Measurements from ENCODE around the gene PPP2R5B.

PPP2R5B gene

DNA sequence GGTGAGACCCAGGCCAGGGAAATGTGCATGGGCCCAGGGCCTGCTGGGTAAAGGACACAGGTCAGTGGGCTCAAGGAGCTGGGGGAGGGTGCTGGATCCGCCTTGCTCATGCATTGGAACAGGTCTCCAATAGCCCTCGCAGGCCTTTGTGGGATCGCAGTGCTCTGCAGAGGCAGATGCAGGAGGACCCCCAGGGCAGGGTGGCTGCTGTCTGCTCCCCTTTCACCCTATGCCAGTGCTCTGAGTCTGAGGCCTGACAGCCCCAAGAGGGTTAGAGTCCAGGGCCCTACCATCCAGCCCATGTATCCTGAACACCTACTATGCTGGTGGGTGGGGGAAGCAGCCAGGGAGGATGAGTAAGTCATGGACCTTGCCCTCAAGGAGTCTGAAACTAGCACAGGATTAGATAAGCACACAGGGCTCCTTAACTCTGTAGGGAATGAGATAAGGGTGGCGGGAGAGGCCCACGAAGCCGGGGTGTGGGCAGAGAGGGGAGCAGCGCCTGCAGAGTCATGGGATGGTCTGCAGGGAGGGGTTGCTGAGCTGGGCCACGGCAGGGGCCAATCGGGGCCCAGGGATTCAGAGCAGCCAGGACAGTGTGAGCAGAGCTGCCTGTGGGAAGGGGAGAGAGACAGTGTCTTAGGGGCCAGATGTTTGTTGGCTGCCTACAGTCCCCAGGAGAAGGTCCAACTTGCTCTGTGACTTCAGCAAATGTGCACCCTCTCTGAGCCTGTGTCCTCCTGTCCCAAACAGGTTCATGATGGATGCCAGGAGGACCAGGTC is 35.6 kb upstream of the PPP2R5B start:
- DNase-seq (ENCODE audit: low read depth in 1 of 2, low spot score in 1 of 2) = no peak

DNA sequence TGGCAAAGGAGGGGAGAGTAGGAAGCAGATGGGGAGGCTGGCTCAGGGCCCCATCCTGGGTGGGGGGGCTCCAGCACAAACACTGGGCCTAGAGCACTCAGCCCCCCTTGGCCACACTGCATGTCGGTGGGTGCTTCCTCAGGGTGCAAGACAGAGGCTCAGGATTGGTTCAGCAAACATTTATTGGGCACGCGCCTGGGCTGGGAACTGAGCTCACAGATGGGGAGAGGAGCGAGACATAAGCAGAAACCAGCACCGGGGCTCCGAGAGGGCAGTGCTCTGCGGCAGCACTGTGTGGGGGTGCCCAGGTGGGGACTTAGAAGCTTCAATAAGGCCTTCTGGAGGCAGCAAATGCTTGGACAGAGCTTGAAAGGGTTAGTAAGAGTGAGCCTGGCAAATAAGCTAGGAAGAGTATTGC is 34.0 kb upstream of the PPP2R5B start:
- no peak for DNase-seq (ENCODE audit: low read depth in 1 of 2, low spot score in 1 of 2)

DNA sequence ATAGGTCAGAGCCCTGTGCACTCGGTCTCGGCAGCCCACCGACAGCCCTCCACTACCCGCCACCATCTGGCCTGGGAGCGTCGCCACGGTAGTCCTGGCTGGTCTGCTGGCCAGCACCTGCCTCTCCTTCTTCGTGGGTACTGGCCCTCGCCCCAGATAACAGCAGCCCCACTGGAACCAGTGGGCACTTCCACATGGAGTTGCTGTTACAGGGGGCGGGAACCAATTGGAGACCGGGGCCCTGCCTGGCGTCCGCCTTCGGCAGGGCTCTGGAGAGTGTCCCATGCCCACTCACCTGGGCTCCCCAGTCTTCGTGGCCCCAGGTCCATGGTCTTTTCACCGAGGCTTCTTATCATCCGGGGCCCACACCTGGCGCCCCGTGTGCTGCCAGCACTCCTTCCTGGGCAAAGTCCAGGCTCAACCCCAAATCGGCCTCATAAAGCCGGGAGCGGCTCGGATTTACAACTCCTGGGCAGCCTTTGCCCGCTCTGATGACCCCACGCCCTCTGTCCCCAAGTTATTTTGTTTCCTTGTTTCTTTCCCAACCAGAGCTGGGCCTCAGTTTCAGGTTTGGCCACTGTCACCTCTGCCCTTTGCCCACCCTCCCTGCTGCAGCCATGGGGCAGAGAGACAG is 33.2 kb upstream of the PPP2R5B start:
- DNase-seq (ENCODE audit: low read depth in 1 of 2, low spot score in 1 of 2) = no peak

DNA sequence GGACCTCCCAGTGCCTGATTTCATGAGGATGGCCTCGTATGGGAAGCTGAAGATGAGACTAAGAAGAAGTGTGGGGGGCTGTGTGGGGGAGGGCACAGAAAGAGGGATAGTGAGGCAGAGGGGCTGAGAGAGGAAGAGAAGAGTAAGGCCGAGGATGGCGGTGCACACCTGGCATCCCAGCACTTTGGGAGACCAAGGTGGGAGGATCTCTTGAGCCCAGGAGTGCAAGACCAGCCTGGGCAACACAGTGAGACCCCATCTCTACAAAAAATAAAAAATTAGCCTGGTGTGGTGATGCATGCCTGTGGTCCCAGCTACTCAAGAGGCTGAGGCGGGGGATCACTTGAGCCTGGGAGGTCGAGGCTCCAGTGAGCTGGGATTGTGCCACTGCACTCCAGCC is 32.6 kb upstream of the PPP2R5B start:
- no peak for DNase-seq (ENCODE audit: low read depth in 1 of 2, low spot score in 1 of 2)

DNA sequence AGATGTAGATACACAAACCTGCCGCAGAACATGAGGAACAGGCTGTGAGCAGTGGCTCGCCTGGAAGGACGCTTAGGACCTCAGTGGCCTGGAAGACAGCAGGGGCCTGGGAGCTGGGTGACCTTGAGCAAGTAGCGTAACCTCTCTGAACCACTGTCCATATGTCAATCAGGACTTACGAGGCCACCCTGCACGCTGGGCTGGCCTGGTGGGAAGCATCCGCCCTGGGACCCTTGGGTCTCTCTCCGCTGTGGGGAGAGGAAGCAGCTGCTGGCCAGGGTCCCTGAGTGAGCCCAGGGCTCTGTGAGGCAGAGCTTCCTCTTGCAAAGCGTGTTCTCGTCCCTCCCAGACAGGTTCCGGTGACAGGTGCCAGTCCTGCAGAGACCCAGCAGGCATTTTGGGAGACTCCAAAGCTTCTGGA is 32.1 kb upstream of the PPP2R5B start:
- no peak for DNase-seq (ENCODE audit: low read depth in 1 of 2, low spot score in 1 of 2)

DNA sequence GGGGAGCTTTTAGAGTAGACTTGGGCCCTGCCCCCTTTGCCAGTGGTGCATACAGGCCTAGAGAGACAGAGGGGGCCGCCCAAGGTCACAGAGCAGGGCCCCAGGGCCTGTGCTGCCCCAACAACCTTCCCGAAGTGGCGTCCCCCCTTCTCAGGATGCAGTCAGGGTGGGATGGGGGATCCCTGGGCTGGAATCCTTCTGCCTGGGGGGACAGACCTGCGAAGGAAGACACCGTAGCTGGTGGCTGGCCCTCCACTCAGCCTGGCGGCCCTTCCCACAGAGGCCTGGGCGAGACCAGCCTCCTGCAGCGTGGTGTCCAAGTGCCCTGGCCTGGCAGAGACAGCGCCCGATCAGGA is 31.7 kb upstream of the PPP2R5B start:
- DNase-seq (ENCODE audit: low read depth in 1 of 2, low spot score in 1 of 2) = no peak

DNA sequence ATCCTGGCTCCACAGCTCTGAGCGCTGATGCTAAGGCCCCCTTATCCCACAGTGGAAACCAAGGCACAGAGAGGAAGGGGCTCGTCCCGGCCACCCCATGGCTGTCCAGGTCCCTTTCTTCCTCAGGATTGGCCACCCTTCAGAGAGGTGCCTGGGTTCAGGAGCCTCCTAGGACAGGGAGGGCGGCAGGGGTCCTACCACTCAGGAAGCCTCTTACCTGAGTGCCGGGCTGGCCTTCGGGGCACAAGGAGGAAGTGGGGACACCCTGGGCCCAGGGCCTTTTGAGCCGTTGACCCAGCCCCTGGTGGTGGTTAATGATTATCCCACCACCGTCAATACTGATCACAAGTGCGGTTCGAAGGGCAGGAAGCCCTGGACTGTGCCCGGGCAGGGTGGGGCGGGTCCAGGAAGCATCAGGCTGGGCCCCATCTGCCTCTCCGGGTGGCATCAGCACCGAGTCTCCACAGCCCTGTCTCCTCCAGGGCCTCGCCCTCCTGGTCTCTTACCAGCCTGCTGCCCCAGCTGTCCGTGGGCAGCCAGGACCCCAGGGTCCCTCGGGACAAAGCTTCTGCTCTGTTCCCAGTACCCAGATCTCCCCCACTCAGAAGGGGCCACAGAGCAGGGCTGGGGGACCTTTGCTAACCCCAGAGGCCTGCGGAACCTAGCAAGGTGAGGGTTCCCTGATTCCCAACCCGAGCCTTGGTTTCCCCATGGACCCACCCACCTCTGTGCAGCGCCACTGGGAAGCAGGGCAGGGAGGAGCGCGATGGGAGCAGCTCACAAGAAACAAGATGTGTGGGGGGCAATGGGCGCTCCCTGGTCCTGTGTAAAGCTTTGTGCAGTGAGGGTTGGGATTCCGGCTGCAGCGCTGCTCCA is 31.1 kb upstream of the PPP2R5B start:
- no peak for DNase-seq (ENCODE audit: low read depth in 1 of 2, low spot score in 1 of 2)

DNA sequence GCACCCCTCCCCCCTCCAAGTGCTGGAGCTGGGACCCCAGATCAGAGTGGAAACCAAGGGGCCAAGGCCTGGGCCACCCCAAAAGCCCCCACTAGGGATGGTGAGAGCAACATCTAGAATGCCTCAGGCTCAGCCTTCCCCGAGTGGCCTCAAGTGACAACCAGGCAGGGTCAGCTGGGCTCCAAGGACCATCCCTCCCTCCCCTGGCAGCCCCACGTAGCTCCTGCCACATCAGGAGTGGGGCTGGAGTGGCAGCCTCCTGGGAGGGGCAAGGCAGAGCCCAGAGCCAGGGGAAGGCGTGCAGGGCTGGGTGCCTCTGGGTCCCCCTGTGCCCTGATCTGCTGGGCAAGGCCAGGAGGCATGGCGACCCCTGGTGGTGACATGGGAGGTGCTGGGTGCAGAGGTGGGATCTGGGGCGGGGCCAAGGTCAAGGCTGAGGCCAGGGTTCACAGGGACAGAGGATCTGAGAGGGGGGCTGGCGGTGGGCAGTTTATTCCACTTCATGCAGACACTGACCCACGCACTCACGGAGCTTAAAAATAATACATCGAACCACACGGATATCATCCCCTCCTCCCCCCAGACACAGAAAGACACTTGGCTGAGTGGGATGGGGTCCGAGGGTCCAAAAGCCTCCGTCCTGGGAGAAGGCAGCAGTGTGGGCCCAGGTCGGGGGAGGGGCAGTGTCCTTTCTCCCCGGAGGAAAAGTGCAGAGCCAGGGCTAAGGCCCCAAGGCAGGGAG is 30.2 kb upstream of the PPP2R5B start:
- DNase-seq (ENCODE audit: low read depth in 1 of 2, low spot score in 1 of 2) = peak; percentile 80 to 92

DNA sequence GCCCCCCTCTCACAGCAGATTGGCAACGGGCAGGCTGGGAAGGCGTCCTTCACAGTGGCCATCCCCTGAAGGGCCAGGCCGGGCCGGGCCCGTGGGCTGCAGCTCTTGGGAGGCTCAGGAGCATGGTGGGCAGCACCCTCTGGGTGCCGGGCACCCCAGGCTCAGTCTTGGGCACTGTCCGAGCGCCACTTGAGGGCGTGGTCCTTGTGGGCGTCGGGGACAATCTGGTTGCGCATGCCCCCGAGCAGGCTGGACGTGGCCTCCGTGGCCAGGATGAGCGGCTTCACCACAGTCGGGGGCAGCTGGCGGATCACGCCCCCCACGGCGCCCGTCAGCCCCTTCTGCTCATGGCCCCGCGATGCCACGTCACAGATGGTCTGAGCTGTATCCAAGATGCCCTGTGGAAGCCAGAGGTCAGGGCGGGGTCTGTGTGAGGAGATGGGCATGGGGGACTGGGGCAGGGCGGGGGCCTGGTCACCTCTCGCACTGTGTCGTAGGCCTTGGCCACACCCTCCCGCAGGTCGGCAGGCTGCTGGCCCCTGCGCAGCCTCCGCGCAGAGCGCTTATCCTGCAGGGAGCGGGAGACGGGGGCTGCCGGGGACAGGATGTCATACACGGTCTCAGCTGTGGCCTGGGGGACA is 29.6 kb upstream of the PPP2R5B start:
- no peak for DNase-seq (ENCODE audit: low read depth in 1 of 2, low spot score in 1 of 2)

DNA sequence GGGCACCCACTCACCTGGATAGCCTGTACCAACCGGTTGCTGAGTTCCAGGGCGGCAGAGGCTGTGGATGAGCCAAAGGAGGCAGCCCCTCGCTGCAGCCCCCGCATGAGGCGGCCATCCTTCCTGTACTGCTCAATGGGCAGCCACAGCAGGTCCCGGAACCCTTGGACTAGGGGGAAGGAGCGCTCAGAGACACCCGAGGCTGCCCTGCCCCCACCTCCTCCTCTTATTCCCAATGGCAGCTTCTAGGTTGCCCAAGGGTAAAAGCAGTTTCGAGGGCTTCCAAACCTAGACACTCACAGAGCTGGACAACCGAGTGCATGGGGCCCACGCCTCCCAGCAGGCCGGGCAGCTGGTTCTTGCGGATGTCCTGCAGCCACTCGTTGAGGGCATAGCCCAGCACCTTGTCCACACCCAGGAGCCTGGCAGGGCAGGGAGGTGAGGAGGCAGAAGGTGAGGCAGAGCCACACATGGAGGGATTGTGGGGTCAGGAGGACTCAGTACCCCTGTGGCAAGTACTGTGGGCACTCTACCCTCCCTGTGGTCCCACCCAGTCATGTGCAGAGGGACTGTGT is 28.0 kb upstream of the PPP2R5B start:
- DNase-seq (ENCODE audit: low read depth in 1 of 2, low spot score in 1 of 2) = no peak

DNA sequence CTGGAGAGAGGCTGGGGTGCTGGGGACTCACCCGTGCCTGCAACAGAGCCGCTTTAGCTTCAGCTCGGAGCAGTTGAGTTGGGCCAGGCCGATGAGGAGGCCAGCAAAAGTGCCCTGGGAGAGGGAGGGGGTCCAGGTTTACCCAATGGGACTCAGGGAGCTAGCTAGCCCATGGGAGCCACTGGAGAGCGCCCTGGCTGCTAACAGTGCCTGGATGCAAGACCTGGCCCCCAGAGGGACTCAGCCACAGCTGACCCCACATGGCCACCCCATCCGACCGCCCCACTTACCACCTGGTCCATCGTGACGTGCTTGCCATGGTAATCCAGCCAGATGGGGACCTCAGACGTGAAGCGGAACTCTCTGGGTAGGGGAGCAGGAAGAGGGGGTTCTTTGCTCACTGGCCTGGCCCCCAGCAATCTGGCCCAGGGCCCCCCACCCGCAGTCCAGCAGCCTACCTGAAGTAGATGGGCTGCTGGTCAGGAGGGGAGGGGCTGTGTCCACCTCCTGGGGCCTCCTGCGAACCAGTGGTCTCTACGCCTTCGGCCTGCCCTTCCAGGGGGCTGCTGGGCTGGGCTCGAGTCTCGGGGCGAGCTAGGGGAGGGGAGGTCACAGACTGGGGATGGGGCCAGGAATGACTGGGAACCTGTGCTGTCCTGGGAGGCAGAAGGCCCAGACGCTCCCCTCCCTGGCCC is 27.0 kb upstream of the PPP2R5B start:
- no peak for DNase-seq (ENCODE audit: low read depth in 1 of 2, low spot score in 1 of 2)

DNA sequence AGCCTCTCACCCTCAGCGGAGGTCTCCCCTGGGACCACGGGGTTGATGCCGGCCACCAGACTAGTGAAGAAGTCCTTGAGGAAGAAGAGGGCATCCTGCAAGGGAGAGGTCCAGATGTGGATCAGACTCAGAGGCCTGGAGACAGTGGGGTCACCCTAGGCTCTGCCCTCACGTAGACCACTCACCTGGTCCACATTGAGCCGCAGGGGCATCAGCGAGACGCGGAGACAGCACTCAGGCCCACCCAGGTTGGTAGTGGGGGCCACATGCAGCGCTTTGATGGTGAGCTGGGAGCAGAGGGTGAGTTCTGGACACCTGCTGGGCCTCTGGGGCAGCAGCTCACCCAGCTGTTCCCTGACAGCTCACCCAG is 26.4 kb upstream of the PPP2R5B start:
- no peak for DNase-seq (ENCODE audit: low read depth in 1 of 2, low spot score in 1 of 2)

DNA sequence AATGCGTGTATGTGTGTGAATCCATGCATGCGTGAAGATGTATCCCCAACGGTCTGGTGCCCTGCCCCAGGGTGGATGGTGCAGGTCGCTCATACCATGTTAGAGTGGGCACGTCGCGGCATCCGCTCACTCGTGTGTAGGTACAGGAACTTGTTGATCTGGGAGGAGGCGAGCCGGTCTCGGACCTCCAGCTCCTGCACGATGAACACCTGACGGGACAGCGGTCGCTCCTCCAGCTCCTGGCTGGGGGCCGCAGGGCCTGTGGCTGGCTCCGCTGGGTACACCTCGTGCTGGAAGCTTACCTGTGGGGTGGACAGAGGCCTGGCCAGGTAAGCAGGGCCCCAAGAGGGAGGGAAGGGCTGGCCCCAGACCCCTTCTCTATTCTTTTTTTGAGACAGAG is 25.9 kb upstream of the PPP2R5B start:
- DNase-seq (ENCODE audit: low read depth in 1 of 2, low spot score in 1 of 2) = no peak

DNA sequence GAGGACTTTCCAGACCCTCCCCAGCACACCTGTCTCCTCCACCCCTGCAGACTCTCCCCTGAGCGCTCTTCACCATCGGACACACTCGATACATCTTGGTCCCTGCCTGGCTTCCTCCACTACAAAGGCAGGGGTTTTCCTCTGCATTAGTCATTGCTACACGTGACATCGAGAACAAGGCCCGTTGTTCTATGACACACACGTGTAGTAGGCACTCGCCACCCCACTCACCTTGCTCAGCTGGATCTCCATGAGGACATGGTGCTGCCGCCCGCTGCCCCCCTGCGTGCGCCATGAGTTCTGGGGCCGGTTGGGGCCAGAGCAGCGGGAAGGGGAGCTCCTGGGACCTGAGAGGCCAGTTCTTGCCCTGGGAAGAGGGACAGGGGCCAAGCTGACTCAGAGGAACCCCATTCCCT is 24.2 kb upstream of the PPP2R5B start:
- DNase-seq (ENCODE audit: low read depth in 1 of 2, low spot score in 1 of 2) = peak; percentile 38 to 41

DNA sequence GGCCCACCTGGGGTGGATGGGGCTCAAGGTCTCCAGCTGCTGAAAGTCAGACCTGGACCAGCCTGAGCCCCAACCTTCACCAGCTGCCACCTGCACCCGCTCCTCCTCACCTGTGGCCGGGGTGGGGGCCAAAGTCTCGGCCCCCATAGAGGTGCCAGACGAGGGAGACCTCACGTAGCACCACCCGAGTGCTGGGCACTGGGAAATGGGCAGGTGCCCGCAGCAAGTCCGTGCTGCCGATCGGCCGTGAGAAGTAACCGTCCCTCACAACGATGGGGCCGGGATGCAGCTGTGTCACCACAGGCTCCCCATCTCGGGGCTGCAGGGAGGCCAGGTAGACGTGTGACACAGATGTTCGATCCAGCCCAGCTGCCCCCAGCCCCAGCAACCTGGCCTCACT is 23.7 kb upstream of the PPP2R5B start:
- DNase-seq (ENCODE audit: low read depth in 1 of 2, low spot score in 1 of 2) = no peak

DNA sequence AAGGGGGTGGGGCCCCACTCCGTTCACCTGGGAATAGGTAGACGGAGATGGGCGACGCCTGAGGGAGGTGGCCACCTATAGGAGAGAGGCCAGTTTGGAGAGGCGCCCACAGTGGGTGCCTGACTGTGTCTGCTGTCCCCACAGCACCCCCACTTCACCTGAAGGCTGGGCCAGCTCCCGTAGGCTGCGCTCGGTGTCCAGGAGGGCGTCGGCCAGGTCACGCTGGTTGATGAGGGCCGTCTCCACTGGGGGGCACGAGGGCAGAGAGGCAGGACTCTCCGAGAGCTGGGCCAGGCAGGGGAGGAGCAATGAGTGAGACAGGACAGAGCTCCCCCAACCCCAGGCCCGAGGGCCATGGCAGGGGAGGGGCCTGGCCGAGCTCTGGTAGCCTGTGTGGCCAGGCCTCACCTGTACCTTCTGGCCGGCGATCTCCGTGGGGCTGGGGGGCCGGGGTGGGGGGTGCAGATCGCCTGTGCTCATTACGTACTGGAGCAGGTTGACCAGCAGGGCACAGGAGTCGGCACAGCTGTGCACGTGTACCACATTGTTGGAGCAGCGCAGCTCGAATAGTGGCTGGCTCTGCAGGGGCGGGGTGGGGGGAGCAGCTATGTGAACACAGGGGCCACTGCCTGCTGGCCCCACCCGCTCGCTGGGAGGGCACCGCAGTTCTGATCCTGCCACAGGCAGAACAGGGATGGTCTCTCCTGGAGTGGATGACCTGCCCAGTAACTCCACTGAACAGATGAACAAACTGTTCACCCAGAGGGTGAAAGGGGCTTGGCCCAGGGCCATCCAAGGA is 22.2 kb upstream of the PPP2R5B start:
- DNase-seq (ENCODE audit: low read depth in 1 of 2, low spot score in 1 of 2) = no peak

DNA sequence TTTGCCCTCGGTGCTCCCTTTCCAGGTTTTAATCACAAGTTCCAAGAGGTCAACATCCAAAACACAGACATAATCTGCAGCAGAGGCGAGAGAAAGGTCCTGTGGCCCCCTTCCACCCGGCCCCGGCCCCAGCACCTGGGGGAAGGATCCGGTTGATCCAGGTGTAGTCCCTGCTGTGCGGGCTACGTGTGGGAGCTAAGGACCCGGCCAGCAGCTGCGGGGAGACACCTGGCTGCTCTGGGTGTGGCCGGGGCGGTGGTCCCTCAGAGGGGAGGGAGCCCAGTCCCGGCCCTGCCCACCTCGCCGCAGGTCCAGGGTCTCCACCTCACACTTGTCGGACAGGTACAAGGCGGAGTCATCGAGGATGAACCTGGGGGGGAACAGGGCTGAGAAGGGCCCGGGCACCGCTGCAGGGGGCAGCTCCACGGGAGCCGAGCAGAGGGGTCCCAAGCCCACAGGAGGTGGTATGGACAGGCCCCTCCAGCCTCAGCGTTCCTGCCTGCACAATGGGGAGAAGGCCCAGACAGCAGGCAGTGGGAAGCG is 21.1 kb upstream of the PPP2R5B start:
- DNase-seq (ENCODE audit: low read depth in 1 of 2, low spot score in 1 of 2) = no peak

DNA sequence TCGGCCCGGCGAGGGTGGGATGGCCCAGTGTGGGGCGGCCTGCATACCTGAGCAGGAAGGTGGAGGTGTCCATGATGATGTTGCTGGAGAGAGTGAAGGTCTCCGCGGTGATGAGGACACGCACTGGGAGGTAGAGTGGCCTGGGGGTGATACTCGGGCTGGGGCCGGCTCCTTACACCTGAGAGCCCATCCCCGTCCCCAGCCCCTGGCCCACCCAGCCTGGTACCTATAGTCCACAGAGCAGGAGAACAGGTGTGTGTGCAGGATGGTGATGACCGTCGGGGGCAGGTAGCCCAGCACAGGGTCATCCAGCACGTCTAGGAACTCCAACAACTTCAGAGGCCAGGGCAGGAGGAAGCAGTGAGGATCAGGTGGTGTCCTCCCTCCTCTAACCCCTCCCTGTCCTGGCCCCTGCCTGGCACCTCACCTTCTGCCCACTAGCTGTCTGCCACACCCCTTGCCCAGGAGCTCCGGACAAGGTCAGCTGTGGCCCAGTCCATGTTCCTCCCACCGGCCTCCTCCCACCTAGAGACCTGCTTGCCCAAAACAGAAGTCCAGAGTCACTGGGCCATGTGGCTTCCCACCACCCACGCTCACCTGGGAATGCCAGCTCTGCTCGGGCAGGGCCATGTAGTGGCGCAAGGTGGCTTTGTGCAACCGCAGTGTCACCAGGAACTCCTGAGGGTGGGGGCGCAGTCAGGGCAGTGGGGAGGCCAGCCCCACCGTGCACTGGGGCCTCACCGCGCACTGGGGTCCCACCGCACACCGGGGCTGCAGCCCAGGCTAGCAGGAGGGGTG is 18.8 kb upstream of the PPP2R5B start:
- DNase-seq (ENCODE audit: low read depth in 1 of 2, low spot score in 1 of 2) = no peak

All from stimulated activated CD4-positive, alpha-beta T cell treated with anti-CD3 and anti-CD28 coated beads, Interleukin-15, amount 100 ng/mL, for 1 hour (primary cell).